Liver (tissue), 9 donors: ENCODE measurements around the gene DES. TPM values are rescaled to one million over a fixed set of nuclear protein-coding genes. Genes with fewer than 3 reads are reported as not detected.

Experiments
- DNase-seq: peaks from one replicate; pipeline ENCODE4 v3.0.0-alpha.2; 2017; ENCODE audit warnings: low spot score
- H3K27ac ChIP-seq, 2 donors: one replicate each; pipeline ENCODE4 v1.7.0; 2013; ENCODE audit warnings: inconsistent platforms in 2 of 2, low read length in 2 of 2, control low read depth in 1 of 2, low read depth in 1 of 2, mild to moderate bottlenecking in 1 of 2
- H3K27me3 ChIP-seq, 4 donors: one replicate each; pipeline versions ENCODE4 v1.6.1 to v1.7.0; 2013; ENCODE audit warnings: low read length in 3 of 4, inconsistent platforms in 1 of 4, mild to moderate bottlenecking in 1 of 4, moderate library complexity in 1 of 4; ENCODE audit not compliant: control insufficient read depth in 4 of 4, insufficient read depth in 4 of 4
- H3K36me3 ChIP-seq, 4 donors: one replicate each; pipeline versions ENCODE4 v1.6.1 to v1.7.0; 2013; ENCODE audit warnings: low read length in 3 of 4, mild to moderate bottlenecking in 3 of 4, low read depth in 1 of 4, moderate library complexity in 1 of 4; ENCODE audit not compliant: control insufficient read depth in 4 of 4, insufficient read depth in 3 of 4
- H3K4me1 ChIP-seq, 4 donors: one replicate each; pipeline versions ENCODE4 v1.6.1 to v1.7.0; 2013; ENCODE audit warnings: low read length in 3 of 4, mild to moderate bottlenecking in 3 of 4, moderate library complexity in 1 of 4; ENCODE audit not compliant: control insufficient read depth in 4 of 4, insufficient read depth in 4 of 4
- H3K4me3 ChIP-seq, 3 donors: one replicate each; pipeline versions ENCODE4 v1.6.1 to v1.7.0; 2013; ENCODE audit warnings: low read length in 3 of 3, control low read depth in 1 of 3, low read depth in 1 of 3, mild to moderate bottlenecking in 1 of 3
- H3K9ac ChIP-seq, 2 donors: one replicate each; pipeline ENCODE4 v1.7.0; 2013; ENCODE audit warnings: low read length in 2 of 2, mild to moderate bottlenecking in 2 of 2, moderate library complexity in 2 of 2, control low read depth in 1 of 2, low read depth in 1 of 2
- H3K9me3 ChIP-seq, 4 donors: one replicate each; pipeline versions ENCODE4 v1.6.1 to v1.7.0; 2013; ENCODE audit warnings: low read length in 3 of 4; ENCODE audit not compliant: control insufficient read depth in 4 of 4
- CTCF ChIP-seq: fragments of 150-350 bp; IDR thresholded peaks from 2 replicates; pipeline ENCODE4 v1.5.1; 2017; ENCODE audit warnings: improper control_type of control experiment, low read depth, low read length; ENCODE audit not compliant: missing input control
- FOXA1 ChIP-seq: IDR thresholded peaks from 2 replicates; pipeline ENCODE4 v1.6.1; 2016; ENCODE audit warnings: antibody characterized with exemption
- GABPA ChIP-seq, 2 donors: IDR thresholded peaks in 1 of 2; conservative IDR thresholded peaks in 1 of 2; 2 replicates each; pipeline ENCODE4 v1.6.1; 2016; ENCODE audit warnings: antibody characterized with exemption in 2 of 2, mild to moderate bottlenecking in 1 of 2, moderate library complexity in 1 of 2
- HNF4A ChIP-seq, 2 donors: conservative IDR thresholded peaks; 2 replicates each; pipeline ENCODE4 v1.6.1; 2016; ENCODE audit warnings: antibody characterized with exemption in 2 of 2, mild to moderate bottlenecking in 2 of 2
- HNF4G ChIP-seq: IDR thresholded peaks from 2 replicates; pipeline ENCODE4 v1.6.1; 2016; ENCODE audit warnings: antibody characterized with exemption
- JUND ChIP-seq, 2 donors: IDR thresholded peaks; 2 replicates each; pipeline ENCODE4 v1.6.1; 2016; ENCODE audit warnings: antibody characterized with exemption in 2 of 2
- NR2F2 ChIP-seq: IDR thresholded peaks from 2 replicates; pipeline ENCODE4 v1.6.1; 2016; ENCODE audit warnings: antibody characterized with exemption
- RAD21 ChIP-seq, 2 donors: IDR thresholded peaks; 2 replicates each; pipeline ENCODE4 v1.6.1; 2016; ENCODE audit warnings: antibody characterized with exemption in 2 of 2, mild to moderate bottlenecking in 2 of 2
- RXRA ChIP-seq, 2 donors: IDR thresholded peaks; 2 replicates each; pipeline ENCODE4 v1.6.1; 2017 to 2018; ENCODE audit warnings: antibody characterized with exemption in 2 of 2, mild to moderate bottlenecking in 1 of 2
- SP1 ChIP-seq: IDR thresholded peaks from 2 replicates; pipeline ENCODE4 v1.6.1; 2018; ENCODE audit warnings: antibody characterized with exemption, mild to moderate bottlenecking
- TAF1 ChIP-seq: conservative IDR thresholded peaks from 2 replicates; pipeline ENCODE4 v1.6.1; 2016; ENCODE audit warnings: antibody characterized with exemption, mild to moderate bottlenecking
- YY1 ChIP-seq: IDR thresholded peaks from 2 replicates; pipeline ENCODE4 v1.6.1; 2016; ENCODE audit warnings: antibody characterized with exemption, mild to moderate bottlenecking
- ZBTB33 ChIP-seq: IDR thresholded peaks from 2 replicates; pipeline ENCODE4 v1.6.1; 2016; ENCODE audit warnings: antibody characterized with exemption
- WGBS: extraction: QIAGEN DNeasy Blood & Tissue Kit; methylation state at CpG from one replicate; pipeline ENCODE4 v1.1.7; 2013; 5-methylcytosine and 5-hydroxymethylcytosine counted together
- polyA plus RNA-seq, 2 donors: library from polyadenylated mRNA; stranded (reverse) in 1 of 2; unstranded in 1 of 2; fragments of 200-250 nt in 1 of 2; fragments of >200 nt in 1 of 2; fragmentation: Nextera tagmentation in 1 of 2; extraction: Ambion mirVana in 1 of 2; gene quantifications; one replicate each; pipeline versions ENCODE4 v1.2.1 to v1.2.3, GENCODE V29; 2013 to 2015
- total RNA-seq, 2 donors: library from RNA; depleted of rRNA; stranded (reverse); fragments of >200 nt; gene quantifications; one replicate each; pipeline ENCODE4 v1.2.3, GENCODE V29; 2014
- TF ChIP-seq, protein P1 (sequence below): IDR thresholded peaks from 2 replicates; pipeline ENCODE4 v1.6.1; 2016; ENCODE audit warnings: antibody characterized with exemption, mild to moderate bottlenecking
- TF ChIP-seq, protein P2 (sequence below): IDR thresholded peaks from 2 replicates; pipeline ENCODE4 v1.6.1; 2016; ENCODE audit warnings: antibody characterized with exemption
- donor health status: healthy.
- donor health status: healthy.
- donor health status: healthy.
- donor health status: healthy.
- donor health status: healthy.

The DES gene
- total and polyA plus RNA-seq, 4 donors: 0.15 to 50.0 (median 3.2) TPM

- no peak for TF ChIP-seq HNF4G
- TF ChIP-seq NR2F2: no peak
- TF ChIP-seq, protein P1, sequence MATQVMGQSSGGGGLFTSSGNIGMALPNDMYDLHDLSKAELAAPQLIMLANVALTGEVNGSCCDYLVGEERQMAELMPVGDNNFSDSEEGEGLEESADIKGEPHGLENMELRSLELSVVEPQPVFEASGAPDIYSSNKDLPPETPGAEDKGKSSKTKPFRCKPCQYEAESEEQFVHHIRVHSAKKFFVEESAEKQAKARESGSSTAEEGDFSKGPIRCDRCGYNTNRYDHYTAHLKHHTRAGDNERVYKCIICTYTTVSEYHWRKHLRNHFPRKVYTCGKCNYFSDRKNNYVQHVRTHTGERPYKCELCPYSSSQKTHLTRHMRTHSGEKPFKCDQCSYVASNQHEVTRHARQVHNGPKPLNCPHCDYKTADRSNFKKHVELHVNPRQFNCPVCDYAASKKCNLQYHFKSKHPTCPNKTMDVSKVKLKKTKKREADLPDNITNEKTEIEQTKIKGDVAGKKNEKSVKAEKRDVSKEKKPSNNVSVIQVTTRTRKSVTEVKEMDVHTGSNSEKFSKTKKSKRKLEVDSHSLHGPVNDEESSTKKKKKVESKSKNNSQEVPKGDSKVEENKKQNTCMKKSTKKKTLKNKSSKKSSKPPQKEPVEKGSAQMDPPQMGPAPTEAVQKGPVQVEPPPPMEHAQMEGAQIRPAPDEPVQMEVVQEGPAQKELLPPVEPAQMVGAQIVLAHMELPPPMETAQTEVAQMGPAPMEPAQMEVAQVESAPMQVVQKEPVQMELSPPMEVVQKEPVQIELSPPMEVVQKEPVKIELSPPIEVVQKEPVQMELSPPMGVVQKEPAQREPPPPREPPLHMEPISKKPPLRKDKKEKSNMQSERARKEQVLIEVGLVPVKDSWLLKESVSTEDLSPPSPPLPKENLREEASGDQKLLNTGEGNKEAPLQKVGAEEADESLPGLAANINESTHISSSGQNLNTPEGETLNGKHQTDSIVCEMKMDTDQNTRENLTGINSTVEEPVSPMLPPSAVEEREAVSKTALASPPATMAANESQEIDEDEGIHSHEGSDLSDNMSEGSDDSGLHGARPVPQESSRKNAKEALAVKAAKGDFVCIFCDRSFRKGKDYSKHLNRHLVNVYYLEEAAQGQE: no peak
- TF ChIP-seq SP1: no peak
- TF ChIP-seq HNF4A (conservative IDR thresholded peaks at IDR 0.05): no peak
- no peak for TF ChIP-seq FOXA1
- no peak for TF ChIP-seq GABPA (IDR thresholded peaks at IDR 0.05 in 1 of 2, conservative IDR thresholded peaks at IDR 0.05 in 1 of 2)
- TF ChIP-seq TAF1: no peak
- TF ChIP-seq JUND (IDR thresholded peaks at IDR 0.05): no peak
- TF ChIP-seq, protein P2, sequence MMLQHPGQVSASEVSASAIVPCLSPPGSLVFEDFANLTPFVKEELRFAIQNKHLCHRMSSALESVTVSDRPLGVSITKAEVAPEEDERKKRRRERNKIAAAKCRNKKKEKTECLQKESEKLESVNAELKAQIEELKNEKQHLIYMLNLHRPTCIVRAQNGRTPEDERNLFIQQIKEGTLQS: no peak
- TF ChIP-seq RAD21 (IDR thresholded peaks at IDR 0.05): no peak
- no peak for TF ChIP-seq RXRA (IDR thresholded peaks at IDR 0.05)
- TF ChIP-seq CTCF: no peak
- no peak for TF ChIP-seq YY1
- no peaks in the 10 kb centered on the region for H3K36me3 ChIP-seq
Observed at GRCh38 chr2:219468410-219469185, 50.4 kb downstream of the DES start.

DNA sequence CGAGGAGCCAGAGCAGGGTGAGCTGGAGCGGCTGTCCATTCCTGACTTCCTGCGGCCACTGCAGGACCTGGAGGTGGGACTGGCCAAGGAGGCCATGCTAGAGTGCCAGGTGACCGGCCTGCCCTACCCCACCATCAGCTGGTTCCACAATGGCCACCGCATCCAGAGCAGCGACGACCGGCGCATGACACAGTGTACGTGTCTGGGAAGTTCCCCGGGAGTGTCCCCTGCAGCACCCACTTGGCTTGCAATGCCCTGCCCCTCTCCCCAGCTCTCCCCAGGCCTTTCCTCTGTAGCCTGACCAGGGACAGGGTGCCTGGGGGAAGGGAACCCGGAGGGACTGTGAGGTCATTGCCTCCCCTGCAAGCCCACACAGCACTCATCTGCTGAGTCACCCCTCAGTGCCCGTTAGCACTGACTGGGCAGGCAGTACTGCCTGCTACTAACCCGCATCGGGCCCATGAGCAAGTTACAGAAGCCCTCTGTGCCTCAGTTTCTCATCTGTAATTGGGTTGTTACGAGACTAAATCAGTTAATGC lies 51.1 kb downstream of the DES start:
- Histone ChIP-seq H3K9me3 (no peaks in the 10 kb centered on the region), H3K27me3 (no peaks in the 10 kb centered on the region), H3K27ac (no peak overlapping the region), H3K9ac (no peak overlapping the region), H3K4me1 (no peaks in the 10 kb centered on the region), H3K36me3 (no peaks in the 10 kb centered on the region), H3K4me3 (no peak overlapping the region)
- TF ChIP-seq TAF1 (no peak), ZBTB33 (no peak)
- no peak for DNase-seq
- WGBS: 92% methylated on average over 16 of the region's 16 CpGs

More at GRCh38 chr2:219468410-219469185, 50.4 kb downstream of the DES start:
- H3K9me3 ChIP-seq: no peaks in the 10 kb centered on the region
- no peak overlapping the region for H3K27ac ChIP-seq
- H3K4me1 ChIP-seq: no peaks in the 10 kb centered on the region
- 95% methylated on average over 23 of the region's 23 CpGs for WGBS
- no peak for DNase-seq
- no peaks in the 10 kb centered on the region for H3K27me3 ChIP-seq
- H3K9ac ChIP-seq: no peak overlapping the region
- H3K4me3 ChIP-seq: no peak overlapping the region
